GM12801 (cell line): ENCODE results near the gene HLA-DQB2.

Experiments used
- TF ChIP-seq, protein P1 (sequence below): IDR thresholded peaks from one replicate; pipeline ENCODE4 v1.5.1; 2011; ENCODE audit warnings: control low read depth; ENCODE audit not compliant: insufficient read length; ENCODE audit errors: extremely low read depth

HLA-DQB2 gene

GRCh38 chr6:32741031-32741960, 22.0 kb downstream of the HLA-DQB2 start, which contains the start of gene HLA-DQA2:
Gene HLA-DQA2 (plus strand): TSS chr6:32741391. CDS start chr6:32741444, 53 bp downstream.
- TF ChIP-seq, protein P1, sequence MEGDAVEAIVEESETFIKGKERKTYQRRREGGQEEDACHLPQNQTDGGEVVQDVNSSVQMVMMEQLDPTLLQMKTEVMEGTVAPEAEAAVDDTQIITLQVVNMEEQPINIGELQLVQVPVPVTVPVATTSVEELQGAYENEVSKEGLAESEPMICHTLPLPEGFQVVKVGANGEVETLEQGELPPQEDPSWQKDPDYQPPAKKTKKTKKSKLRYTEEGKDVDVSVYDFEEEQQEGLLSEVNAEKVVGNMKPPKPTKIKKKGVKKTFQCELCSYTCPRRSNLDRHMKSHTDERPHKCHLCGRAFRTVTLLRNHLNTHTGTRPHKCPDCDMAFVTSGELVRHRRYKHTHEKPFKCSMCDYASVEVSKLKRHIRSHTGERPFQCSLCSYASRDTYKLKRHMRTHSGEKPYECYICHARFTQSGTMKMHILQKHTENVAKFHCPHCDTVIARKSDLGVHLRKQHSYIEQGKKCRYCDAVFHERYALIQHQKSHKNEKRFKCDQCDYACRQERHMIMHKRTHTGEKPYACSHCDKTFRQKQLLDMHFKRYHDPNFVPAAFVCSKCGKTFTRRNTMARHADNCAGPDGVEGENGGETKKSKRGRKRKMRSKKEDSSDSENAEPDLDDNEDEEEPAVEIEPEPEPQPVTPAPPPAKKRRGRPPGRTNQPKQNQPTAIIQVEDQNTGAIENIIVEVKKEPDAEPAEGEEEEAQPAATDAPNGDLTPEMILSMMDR = no peak

GRCh38 chr6:32738126-32738525, 25.2 kb downstream of the HLA-DQB2 start:
- TF ChIP-seq, protein P1 = no peak

DNA sequence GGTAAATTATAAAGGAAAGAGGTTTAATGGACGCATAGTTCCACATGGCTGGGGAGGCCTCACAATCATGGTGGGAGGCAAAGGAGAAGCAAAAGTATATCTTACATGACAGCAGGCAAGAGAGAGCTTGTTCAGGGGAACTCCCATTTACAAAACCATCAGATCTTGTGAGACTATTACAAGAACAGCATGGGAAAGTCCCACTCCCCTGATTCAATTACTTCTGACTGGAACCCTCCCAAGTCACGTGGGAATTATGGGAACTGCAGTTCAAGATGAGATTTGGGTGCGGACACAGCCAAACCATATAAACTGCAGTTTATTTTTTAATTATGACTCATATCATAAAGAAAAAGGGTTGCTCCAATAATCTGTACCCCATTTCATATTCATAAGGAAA, 44.5 kb downstream of the HLA-DQB2 start:
- TF ChIP-seq, protein P1 = no peak

DNA sequence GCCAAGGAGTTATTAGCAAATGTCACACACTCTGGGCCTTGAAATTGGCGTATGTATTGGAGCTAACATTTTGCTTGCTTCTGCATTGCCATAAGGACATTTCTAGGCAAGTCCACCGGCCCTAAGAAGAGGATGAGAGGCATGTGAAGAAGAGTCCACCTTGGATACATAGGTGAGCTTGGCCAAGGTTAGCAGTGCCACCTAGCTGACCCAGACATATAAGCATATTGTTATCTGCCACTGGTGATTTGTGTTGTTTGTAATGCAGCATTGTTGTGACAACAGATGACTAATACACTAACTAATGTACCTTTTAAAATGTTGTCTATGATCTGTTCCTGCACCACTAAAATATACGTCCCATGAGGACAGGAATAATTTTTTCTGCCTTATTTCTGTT, 46.9 kb downstream of the HLA-DQB2 start:
- TF ChIP-seq, protein P1 = no peak

DNA sequence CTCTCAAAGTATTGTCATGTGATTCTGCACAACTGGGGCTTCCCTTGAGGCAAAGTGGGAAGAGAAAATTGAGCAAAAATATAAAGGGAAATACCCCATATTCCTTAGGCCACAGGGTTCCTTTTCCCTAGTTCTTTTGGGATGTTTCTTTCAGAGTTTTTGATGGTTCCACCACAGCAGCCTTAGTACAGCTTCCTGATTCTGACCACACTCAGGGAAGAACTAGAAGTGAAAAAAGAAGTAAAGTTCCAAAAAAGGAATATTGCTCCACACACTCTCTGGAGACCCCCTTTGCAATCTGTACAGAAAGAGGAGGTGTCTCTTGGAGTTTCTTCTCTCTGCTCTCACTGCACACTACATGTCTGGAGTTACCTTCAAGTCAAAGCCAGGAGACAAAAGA, 50.1 kb downstream of the HLA-DQB2 start:
- TF ChIP-seq, protein P1 = no peak

DNA sequence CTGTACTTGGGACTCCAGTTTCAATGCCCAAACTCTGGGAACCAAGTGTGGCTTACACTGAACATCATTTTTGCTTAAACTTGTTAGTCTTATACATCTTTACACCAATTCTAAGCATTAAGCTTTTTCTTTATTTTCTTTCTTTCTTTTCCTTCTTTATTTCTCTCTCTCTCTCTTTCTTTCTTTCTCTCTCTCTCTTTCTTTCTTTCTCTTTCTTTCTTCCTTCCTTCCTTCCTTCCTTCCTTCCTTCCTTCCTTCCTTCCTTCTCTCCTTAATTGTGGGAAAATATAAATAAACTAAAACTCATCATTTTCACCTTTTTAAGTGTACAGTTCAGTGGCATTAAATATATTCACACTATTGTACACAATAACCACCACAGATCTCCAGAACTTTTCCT, 53.7 kb downstream of the HLA-DQB2 start:
- TF ChIP-seq, protein P1 = no peak
